ENCODE measurements around the gene NID1. TPM values are rescaled to one million over a fixed set of nuclear protein-coding genes. Genes with fewer than 3 reads are reported as not detected.
A peak's percentile ranks its signal among the peaks of the same experiment; 100 is the strongest.
"Not testable (repeated sequence)": the region's sequence is repeated elsewhere in the genome, so short reads cannot be mapped to it uniquely, and the experiment has no call there.

The NID1 gene
- total and polyA plus RNA-seq, 5 donors, result 24.4 to 107 (median 36.6) TPM

DNA sequence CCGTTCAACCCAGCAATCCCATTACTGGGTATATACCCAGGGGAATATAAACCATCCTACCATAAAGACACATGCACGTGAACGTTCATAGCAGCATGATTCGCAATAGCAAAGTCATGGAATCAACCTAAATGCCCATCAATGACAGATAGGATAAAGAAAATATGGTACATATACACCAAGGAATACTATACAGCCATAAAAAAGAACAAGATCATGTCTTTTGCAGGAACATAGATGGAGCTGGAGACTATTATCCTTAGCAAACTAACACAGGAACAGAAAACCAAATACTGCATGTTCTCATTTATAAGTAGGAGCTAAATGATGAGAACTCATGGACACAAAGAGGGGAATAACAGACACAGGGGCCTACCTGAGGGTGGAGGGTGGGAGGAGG is 13.2 kb upstream of the NID1 start:
- H3K9me3 ChIP-seq (ENCODE audit: control insufficient read depth, low read length); H3K27ac ChIP-seq (ENCODE audit: low read length); DNase-seq; H3K4me1 ChIP-seq (ENCODE audit: control insufficient read depth, insufficient read depth, low read length); intact Hi-C loops (cut with DNase I); H3K4me3 ChIP-seq (ENCODE audit: low read length); ATAC-seq; H3K27me3 ChIP-seq (ENCODE audit: control insufficient read depth, insufficient read depth): not testable (repeated sequence)
- 98% methylated on average over 4 of the region's 4 CpGs for WGBS

DNA sequence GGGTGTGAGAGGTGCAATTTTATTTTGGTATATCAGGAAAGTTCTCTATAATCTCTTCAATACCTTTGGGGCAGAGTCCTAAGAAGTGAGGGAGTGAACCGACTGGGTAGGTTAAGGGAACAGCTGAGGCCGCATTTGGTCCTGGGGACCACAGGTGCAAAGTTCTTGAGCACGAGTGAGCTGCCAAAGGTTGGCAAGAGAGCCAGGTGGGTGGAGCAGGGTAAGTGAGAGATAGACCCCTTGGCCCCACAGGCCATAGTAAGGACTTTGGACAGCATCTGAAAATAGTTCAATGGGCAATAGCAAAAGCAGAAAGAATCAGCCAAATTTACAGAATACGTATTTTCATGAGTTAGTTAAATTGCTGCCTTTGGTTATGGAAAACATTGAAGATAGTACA is 11.0 kb upstream of the NID1 start:
- Histone ChIP-seq H3K9me3 (ENCODE audit: control insufficient read depth, low read length) (no peaks in the 10 kb centered on the region), H3K27me3 (ENCODE audit: control insufficient read depth, insufficient read depth) (no peaks in the 10 kb centered on the region), H3K4me1 (ENCODE audit: control insufficient read depth, insufficient read depth, low read length) (no peaks in the 10 kb centered on the region), H3K4me3 (ENCODE audit: low read length) (no peak overlapping the region), H3K27ac (ENCODE audit: low read length) (no peak overlapping the region)
- intact Hi-C loops (cut with DNase I), result no loop called here
- ATAC-seq (no peak), DNase-seq (no peak)
- 82% methylated on average over 4 of the region's 4 CpGs for WGBS

DNA sequence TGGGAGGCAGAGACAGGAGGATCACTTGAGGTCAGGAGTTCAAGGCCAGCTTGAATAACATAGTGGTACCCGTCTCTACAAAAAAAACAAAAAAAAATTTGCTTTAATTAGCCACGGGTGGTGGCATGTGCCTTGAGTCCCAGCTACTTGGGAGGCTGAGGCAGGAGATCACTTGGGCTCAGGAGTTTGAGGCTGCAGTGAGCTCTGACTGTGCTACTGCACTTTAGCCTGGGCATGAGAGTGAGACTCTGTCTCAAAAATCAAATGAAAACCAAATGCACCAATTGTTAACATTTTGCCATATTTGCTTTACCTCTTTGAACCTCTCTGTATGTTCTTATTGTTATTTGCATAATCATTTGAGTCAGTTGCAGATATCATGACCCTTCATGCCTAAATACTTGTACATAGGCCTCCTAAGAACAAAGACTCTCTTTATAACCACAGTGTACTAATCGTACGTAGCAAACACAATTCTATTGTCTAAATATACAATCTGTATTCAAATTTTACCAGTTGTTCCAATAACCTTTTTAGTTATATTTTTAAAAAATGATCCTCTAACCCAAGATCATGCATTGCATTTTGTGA is 8.5 kb upstream of the NID1 start:
- no peak overlapping the region for H3K27ac ChIP-seq (ENCODE audit: low read length)
- WGBS, result 91% methylated on average over 4 of the region's 4 CpGs
- no peak for DNase-seq

DNA sequence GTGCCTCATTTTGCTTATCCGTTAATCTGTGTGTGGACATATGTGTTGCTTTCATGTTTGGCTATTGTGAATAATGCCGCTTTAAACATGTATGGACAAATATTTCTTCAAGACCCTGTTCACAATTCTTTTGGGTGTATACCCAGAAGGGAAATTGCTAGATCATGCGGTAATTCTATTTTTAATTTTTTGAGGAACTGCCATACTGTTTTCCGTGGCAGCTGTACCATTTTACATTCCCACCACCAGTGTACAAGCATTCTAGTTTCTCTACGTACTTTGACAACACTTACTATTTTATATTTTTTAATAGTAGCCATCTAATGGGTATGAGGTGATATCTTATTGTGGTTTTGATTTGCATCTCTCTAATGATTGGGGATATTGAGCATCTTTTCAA is 7.1 kb upstream of the NID1 start:
- no peak overlapping the region for H3K27ac ChIP-seq (ENCODE audit: low read length)
- 83% methylated on average over 5 of the region's 5 CpGs for WGBS
- H3K4me3 ChIP-seq (ENCODE audit: low read length), result no peak overlapping the region
- H3K27me3 ChIP-seq (ENCODE audit: control insufficient read depth, insufficient read depth), result no peaks in the 10 kb centered on the region
- peaks cover 2% of the 10 kb centered on the region for H3K9me3 ChIP-seq (ENCODE audit: control insufficient read depth, low read length)
- H3K4me1 ChIP-seq (ENCODE audit: control insufficient read depth, insufficient read depth, low read length), result no peaks in the 10 kb centered on the region
- no peak for ATAC-seq
- intact Hi-C loops (cut with DNase I), result no loop called here
- no peak for DNase-seq

More for the DNA sequence above, 8.5 kb upstream of the NID1 start:
- no peak for ATAC-seq
- no peaks in the 10 kb centered on the region for H3K27me3 ChIP-seq (ENCODE audit: control insufficient read depth, insufficient read depth)
- intact Hi-C loops (cut with DNase I), result no loop called here
- H3K4me3 ChIP-seq (ENCODE audit: low read length), result no peak overlapping the region
- peaks cover 2% of the 10 kb centered on the region for H3K9me3 ChIP-seq (ENCODE audit: control insufficient read depth, low read length)
- H3K4me1 ChIP-seq (ENCODE audit: control insufficient read depth, insufficient read depth, low read length), result no peaks in the 10 kb centered on the region

DNA sequence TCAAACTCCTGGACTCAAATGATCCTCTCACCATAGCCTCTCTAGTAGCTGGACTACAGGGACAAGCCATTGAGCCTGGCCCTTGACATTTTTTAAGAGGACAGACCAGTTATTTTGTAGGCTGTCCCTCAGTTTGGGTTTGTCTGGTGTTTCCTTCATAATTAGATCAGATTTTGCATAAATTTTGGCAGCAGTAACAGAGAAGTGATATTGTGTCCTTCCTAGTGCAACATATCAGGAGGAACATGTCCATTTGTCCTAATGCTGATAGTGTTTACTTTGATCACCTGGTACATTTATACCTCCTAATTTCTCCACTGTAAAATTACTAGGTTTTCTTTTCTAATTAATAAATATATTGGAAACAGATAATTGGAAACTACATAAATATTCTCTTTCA is 5.9 kb upstream of the NID1 start:
- intact Hi-C loops (cut with DNase I), result no loop called here
- ATAC-seq (no peak), DNase-seq (no peak)
- no peak overlapping the region for H3K27ac ChIP-seq (ENCODE audit: low read length)
- peaks cover 2% of the 10 kb centered on the region for H3K9me3 ChIP-seq (ENCODE audit: control insufficient read depth, low read length)
- H3K27me3 ChIP-seq (ENCODE audit: control insufficient read depth, insufficient read depth), result no peaks in the 10 kb centered on the region
- H3K4me3 ChIP-seq (ENCODE audit: low read length), result no peak overlapping the region
- H3K4me1 ChIP-seq (ENCODE audit: control insufficient read depth, insufficient read depth, low read length), result no peaks in the 10 kb centered on the region

DNA sequence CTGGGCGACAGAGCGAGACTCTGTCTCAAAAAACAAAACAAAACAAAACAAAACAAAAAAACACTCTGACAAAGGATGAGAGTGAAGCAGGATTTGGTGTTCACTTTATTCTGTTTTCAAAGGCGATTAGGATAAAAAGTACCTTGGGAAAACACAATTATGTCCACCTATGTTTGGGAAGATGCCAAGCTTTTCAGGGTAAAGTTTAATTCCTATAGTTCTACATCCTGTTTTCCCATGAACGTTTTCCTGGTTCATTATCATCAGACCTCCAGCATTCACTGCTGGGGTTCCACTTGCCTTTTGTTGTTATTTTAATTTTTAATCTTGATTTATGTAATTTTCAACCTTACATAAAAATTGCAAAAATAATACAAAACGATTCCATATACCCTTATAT is 4.9 kb upstream of the NID1 start:
- DNase-seq, result no peak
- Histone ChIP-seq H3K4me3 (ENCODE audit: low read length) (no peak overlapping the region), H3K4me1 (ENCODE audit: control insufficient read depth, insufficient read depth, low read length) (no peaks in the 10 kb centered on the region), H3K27ac (ENCODE audit: low read length) (no peak overlapping the region), H3K9me3 (ENCODE audit: control insufficient read depth, low read length) (peaks cover 2% of the 10 kb centered on the region), H3K27me3 (ENCODE audit: control insufficient read depth, insufficient read depth) (no peaks in the 10 kb centered on the region)
- ATAC-seq, result no peak
- 78% methylated on average over 5 of the region's 5 CpGs for WGBS
- intact Hi-C loops (cut with DNase I), result no loop called here

DNA sequence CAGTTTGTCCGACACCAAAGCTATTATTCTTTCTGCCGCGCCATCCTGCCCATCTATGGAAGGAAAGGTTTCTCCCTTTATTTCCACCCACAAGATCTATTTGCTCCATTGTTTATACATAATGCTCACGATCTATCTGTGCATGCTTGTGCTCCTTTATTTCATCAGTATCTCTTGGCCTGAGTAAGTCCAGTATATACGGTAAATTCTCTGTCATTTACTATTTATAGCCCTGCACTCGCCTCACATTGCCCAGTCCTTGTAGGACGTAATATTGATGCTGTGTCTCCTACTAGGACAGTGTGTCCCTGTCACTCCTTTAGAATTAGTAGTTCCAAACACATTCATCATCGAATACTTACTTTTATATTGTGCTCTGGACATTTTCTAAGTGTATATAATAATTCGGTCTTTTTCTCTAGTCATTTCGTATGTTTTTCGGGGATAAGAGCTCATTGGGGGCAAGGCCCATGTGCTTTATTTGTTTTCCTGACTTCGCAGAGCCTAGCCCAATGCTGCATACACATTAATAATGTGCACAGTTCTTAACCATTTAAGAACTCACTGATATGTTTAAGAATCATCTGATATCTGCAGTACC is 3.1 kb upstream of the NID1 start:
- Histone ChIP-seq H3K9me3 (ENCODE audit: control insufficient read depth, low read length) (peaks cover 2% of the 10 kb centered on the region), H3K27ac (ENCODE audit: low read length) (peak overlapping the region; percentile 55), H3K27me3 (ENCODE audit: control insufficient read depth, insufficient read depth) (no peaks in the 10 kb centered on the region), H3K4me1 (ENCODE audit: control insufficient read depth, insufficient read depth, low read length) (no peaks in the 10 kb centered on the region), H3K4me3 (ENCODE audit: low read length) (peak overlapping the region; percentile 36)
- 25% methylated on average over 12 of the region's 12 CpGs for WGBS
- ATAC-seq (peak; percentile 48 to 53), DNase-seq (no peak)
- intact Hi-C loops (cut with DNase I), result no loop called here

DNA sequence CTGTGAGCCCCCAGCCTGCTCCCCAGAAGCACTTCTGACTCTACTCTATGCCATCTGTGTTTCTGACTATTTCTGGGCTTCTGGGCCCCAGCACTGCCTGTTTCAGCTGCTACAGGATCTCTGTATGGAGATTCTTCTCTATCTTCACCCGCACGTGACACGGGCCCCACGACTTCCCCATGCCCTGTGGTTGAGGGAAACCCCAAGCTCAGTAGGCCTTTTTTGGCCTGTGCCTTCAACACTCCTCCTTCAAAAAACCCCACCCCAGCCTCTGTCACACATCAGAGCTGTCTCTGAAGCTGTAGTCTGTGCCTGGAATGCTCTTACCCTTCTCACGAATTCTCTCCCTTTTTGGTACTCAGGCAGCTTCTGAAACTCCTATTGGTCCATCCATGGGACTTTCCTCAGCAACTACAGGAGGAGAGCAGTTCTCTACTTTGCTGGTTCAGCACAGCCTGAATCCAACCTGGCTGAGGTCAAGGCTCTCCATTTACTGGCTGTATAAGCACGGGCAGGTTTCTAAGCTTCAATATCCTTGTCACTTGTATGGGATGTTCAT is 2.0 kb upstream of the NID1 start:
- Histone ChIP-seq H3K27me3 (ENCODE audit: control insufficient read depth, insufficient read depth) (no peaks in the 10 kb centered on the region), H3K27ac (ENCODE audit: low read length) (peak overlapping the region; percentile 99), H3K4me1 (ENCODE audit: control insufficient read depth, insufficient read depth, low read length) (no peaks in the 10 kb centered on the region), H3K9me3 (ENCODE audit: control insufficient read depth, low read length) (peaks cover 2% of the 10 kb centered on the region), H3K4me3 (ENCODE audit: low read length) (peak overlapping the region; percentile 36)
- ATAC-seq (peak; percentile 44 to 52), DNase-seq (peak; percentile 63 to 80 (median 76))
- intact Hi-C loops (cut with DNase I), result no loop called here
- 56% methylated on average over 6 of the region's 6 CpGs for WGBS

DNA sequence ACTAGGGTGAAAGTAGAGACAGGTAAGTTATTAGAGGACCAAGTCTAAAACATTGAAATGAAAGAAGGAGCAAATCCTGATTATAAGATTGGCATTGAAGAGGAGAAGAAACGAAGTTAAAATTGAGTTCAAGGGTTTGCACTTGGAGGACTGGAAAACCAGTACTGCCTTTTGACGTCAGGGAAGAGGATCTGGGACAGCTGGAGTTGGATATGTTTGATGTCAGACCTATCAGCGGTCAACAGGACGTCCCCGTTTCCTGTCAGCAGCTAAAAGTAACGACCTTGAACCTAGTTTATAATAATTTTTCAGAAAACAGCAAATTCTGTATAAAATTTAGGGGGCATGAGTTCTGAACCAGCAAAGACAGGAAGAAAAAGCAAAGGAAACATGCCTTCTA is 1.2 kb upstream of the NID1 start:
- H3K27ac ChIP-seq (ENCODE audit: low read length), result peak overlapping the region; percentile 72
- intact Hi-C loops (cut with DNase I), result no loop called here
- no peaks in the 10 kb centered on the region for H3K27me3 ChIP-seq (ENCODE audit: control insufficient read depth, insufficient read depth)
- DNase-seq, result peak in 1 of 3 donors; percentile 54
- peak overlapping the region; percentile 63 for H3K4me3 ChIP-seq (ENCODE audit: low read length)
- WGBS, result 17% methylated on average over 6 of the region's 6 CpGs
- peaks cover 3% of the 10 kb centered on the region for H3K4me1 ChIP-seq (ENCODE audit: control insufficient read depth, insufficient read depth, low read length)
- peak in 1 of 2 donors; percentile 21 for ATAC-seq
- peaks cover 2% of the 10 kb centered on the region for H3K9me3 ChIP-seq (ENCODE audit: control insufficient read depth, low read length)

DNA sequence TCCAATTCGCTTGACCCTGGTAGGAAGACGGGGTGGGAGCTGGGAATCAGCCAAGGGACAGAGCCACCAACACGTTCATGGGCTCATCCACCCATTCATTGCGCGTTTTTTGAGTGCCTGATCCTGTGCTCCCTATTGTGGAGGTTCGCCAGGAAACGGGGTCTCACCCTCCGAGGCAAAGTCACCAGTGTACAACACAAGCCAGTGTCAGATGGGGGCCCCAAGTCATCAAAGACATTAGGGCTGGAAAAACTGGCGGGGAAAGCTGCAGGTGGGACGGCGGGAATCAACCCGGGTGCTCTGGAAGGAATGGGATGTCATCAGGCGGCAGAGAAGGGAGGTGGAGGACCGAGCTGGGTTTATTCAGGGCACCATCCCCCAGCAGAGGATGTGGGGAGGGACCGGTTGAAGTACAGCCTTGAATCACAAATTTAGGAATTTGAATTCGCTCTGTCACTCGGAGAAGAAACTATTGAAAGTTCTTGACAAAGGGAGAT is 667 bp upstream of the NID1 start:
- no peak for DNase-seq

DNA sequence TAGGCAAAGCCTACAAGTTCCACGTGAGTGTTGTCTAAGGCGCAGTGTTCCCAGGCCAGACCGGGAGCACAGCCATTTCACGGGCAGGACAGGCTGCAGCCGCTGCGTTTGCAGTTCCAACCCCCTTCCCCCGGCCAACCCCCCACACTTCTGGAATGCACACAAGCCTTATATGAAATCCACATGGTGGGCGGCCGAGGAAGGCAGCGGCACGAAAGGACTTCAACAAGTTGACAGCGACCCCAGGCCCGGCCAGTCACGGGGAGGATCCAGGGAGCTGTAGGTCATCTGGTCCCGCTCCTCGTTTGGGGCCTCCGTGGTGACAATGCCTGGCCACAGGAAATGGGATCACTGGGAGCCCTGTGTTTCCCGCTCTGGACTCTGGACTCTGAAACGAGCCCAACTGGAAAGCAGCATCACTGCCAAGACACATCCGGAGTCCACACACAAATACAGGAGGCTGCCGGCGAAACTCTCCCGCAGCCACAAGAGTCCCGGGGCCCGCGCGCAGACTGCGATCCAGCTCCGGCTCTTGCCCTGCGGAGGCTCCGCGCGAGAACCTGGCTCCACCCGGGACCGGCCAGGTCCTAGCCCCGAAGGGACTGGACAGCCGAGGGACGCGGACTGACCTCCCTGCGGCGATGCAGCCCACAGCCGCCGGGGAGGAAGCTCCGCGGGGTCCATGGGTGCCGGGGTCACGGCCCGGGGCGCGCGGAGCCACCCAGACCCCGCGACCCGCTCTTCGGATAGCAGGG is 794 bp downstream of the NID1 start:
- DNase-seq, result peak; percentile 72 to 89 (median 83)
- intact Hi-C loops (cut with DNase I), result no loop called here
- peak overlapping the region; percentile 63 for H3K4me3 ChIP-seq (ENCODE audit: low read length)
- ATAC-seq, result peak; percentile 28 to 38
- peak overlapping the region; percentile 92 for H3K27ac ChIP-seq (ENCODE audit: low read length)
- WGBS, result 2% methylated on average over 55 of the region's 55 CpGs
- H3K9me3 ChIP-seq (ENCODE audit: control insufficient read depth, low read length), result no peaks in the 10 kb centered on the region
- no peaks in the 10 kb centered on the region for H3K27me3 ChIP-seq (ENCODE audit: control insufficient read depth, insufficient read depth)
- H3K4me1 ChIP-seq (ENCODE audit: control insufficient read depth, insufficient read depth, low read length), result peaks cover 4% of the 10 kb centered on the region

More for the DNA sequence above, 667 bp upstream of the NID1 start:
- Histone ChIP-seq H3K4me3 (ENCODE audit: low read length) (peak overlapping the region; percentile 63), H3K9me3 (ENCODE audit: control insufficient read depth, low read length) (peaks cover under 1% of the 10 kb centered on the region), H3K27ac (ENCODE audit: low read length) (peak overlapping the region; percentile 92), H3K4me1 (ENCODE audit: control insufficient read depth, insufficient read depth, low read length) (peaks cover 3% of the 10 kb centered on the region), H3K27me3 (ENCODE audit: control insufficient read depth, insufficient read depth) (no peaks in the 10 kb centered on the region)
- WGBS, result 15% methylated on average over 17 of the region's 17 CpGs
- intact Hi-C loops (cut with DNase I), result no loop called here
- peak; percentile 3 to 17 for ATAC-seq

Data from right cardiac atrium (tissue), 5 donors.